ENCODE results near the gene ANKK1.

The ANKK1 gene

DNA sequence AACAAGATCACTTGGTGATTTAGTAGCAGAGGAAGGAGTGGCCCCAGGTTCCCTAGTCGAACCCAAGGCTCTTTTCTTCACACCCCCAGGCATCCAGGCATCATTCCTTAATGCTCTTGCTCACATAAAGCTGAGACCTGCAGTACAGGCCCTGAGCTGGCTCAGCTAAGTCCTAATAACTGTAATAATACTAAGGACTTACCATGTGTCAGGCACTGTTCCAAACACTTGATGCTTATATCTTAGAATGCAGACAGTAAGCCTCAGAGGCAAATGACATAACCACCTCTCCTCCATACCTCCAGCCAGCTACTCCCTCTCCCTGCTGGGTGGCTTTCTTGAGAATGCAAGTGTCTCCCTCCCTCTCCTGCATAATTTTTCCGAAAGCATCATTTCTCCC is 33.2 kb downstream of the ANKK1 start:
- H3K27ac ChIP-seq = no peak overlapping the region

DNA sequence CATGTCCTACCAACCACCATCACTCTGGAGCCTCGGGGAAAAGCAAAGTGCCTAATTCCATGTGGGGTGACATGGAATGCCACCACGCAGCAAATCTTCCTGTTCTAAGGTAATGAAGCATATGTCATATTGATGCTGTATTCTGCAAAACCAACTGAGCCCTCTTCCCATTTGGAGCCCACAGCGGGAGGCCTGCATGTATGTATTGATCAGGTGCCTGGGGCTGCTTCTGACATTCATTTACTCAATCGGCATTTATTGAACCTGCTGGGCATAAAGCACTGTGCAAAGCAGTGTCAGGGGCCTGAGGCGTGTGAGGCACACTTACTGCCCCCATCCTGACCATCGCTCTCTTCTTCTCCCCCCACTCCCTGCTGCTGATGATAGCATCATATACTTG is 39.1 kb downstream of the ANKK1 start:
- H3K27ac ChIP-seq = no peak overlapping the region
- TF ChIP-seq, protein P1, sequence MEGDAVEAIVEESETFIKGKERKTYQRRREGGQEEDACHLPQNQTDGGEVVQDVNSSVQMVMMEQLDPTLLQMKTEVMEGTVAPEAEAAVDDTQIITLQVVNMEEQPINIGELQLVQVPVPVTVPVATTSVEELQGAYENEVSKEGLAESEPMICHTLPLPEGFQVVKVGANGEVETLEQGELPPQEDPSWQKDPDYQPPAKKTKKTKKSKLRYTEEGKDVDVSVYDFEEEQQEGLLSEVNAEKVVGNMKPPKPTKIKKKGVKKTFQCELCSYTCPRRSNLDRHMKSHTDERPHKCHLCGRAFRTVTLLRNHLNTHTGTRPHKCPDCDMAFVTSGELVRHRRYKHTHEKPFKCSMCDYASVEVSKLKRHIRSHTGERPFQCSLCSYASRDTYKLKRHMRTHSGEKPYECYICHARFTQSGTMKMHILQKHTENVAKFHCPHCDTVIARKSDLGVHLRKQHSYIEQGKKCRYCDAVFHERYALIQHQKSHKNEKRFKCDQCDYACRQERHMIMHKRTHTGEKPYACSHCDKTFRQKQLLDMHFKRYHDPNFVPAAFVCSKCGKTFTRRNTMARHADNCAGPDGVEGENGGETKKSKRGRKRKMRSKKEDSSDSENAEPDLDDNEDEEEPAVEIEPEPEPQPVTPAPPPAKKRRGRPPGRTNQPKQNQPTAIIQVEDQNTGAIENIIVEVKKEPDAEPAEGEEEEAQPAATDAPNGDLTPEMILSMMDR (conservative IDR thresholded peaks at IDR 0.05) = no peak
- no peak for TF ChIP-seq ZFX (IDR thresholded peaks at IDR 0.05)

More for the DNA sequence above, 33.2 kb downstream of the ANKK1 start:
- TF ChIP-seq ZFX (IDR thresholded peaks at IDR 0.05) = no peak
- TF ChIP-seq, protein P1 (conservative IDR thresholded peaks at IDR 0.05) = no peak

DNA sequence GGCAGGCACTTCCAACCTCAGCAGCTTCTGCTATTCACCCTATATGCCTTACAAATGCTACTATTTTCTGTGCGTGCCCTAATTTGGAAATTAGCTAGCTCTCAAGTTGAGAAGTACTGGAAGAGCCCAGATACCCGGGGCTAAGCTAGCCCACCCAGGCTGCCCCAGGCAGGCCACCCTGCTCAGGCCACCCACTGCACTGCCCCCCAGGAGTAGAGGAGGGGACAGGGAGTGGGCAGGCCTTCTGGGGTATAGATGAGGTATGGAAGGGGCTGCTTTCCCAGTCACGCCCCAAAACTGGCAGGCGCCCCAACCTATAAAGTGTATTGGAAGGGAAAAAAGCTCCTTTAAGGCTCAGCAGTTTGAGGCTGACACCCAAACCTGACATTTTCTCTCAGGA is 44.2 kb downstream of the ANKK1 start:
- TF ChIP-seq, protein P1 (conservative IDR thresholded peaks at IDR 0.05) = no peak
- TF ChIP-seq ZFX (IDR thresholded peaks at IDR 0.05) = no peak
- no peak overlapping the region for H3K27ac ChIP-seq

DNA sequence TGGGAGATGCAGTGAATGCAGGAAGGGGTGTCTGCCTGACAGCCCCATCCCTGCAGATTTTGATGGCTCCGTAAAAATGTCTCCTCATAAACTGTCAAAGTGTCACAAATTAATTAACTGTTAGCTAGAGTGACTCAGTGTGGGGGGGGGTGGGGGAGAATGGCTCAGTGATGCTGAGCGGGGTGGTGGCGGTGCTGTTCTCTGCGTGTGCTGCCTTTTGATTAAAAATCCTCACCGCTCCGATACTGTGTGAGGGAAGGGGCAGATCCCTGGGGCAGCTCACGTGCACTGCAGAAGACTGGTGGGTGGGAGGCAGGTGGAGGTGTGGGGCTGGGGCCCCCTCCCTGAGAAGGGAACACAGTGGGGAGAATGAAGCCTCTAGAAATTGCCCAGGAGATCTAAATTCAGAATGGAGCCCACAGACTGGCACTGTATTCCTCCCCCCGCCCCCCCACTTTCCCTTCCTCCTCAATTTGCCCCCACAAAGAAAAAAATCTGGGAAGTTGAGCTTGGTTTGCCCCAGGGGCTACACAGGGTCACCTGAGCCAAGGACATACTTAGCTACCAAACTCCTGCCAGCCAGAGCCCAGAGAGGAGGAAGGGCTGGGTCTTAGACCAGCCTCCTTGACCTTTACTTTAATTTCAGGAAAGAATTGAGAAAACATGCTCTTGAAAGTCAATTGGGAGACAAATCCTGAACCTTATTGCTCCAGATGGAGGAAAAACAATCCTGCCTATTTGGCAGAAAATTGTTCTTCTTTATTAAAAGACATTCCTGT is 47.8 kb downstream of the ANKK1 start:
- no peak for TF ChIP-seq ZFX (IDR thresholded peaks at IDR 0.05)
- TF ChIP-seq, protein P1 (conservative IDR thresholded peaks at IDR 0.05) = no peak
- H3K27ac ChIP-seq = no peak overlapping the region

DNA sequence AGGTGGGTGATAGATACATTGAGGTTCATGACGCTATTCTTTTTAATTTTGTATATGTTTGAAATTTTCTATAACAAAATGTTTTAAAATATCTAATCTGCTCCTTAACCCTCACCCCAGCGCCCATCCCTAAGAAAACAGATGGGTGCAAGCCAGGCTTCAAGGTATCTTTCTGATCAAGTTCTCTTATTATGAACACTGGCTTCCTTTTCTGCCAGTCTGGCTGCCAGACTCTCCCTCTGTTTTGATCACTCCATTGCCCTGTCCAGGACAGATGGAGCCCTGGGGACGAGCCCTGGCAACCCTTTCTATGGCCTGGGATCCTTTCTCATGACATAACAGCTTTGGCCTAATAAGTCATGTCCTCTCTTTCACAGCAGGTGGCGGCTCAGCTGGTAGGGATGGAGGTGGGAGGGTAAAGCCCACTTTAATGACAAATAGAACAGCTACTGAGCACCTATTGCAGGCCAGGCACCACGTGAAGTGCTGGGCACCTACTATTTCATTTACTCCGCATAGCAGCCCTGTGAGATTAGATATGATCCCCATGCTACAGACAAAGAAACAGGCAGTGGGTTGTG is 49.2 kb downstream of the ANKK1 start:
- TF ChIP-seq ZFX (IDR thresholded peaks at IDR 0.05) = no peak
- TF ChIP-seq, protein P1 (conservative IDR thresholded peaks at IDR 0.05) = no peak
- H3K27ac ChIP-seq = no peak overlapping the region

DNA sequence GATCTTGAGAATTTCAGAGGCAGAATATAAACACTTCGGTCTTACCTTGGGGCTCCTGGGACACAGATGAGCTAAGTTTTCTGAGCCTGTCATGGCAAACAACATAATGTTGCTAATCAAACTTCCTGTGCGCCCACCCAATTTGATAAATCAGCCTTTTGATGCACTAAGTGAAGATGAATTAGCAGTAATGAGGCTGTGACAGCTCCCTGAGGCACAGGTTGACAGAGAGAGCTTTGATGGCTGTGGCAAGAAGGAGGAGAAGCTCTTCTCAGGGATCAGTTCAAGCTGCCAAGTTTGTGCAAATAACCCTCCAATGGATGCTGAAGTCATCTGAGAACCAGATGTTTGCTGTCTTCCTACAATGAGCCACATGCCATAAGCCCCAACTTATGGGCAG is 53.2 kb downstream of the ANKK1 start:
- no peak overlapping the region for H3K27ac ChIP-seq
- no peak for TF ChIP-seq ZFX (IDR thresholded peaks at IDR 0.05)
- TF ChIP-seq, protein P1 (conservative IDR thresholded peaks at IDR 0.05) = no peak

DNA sequence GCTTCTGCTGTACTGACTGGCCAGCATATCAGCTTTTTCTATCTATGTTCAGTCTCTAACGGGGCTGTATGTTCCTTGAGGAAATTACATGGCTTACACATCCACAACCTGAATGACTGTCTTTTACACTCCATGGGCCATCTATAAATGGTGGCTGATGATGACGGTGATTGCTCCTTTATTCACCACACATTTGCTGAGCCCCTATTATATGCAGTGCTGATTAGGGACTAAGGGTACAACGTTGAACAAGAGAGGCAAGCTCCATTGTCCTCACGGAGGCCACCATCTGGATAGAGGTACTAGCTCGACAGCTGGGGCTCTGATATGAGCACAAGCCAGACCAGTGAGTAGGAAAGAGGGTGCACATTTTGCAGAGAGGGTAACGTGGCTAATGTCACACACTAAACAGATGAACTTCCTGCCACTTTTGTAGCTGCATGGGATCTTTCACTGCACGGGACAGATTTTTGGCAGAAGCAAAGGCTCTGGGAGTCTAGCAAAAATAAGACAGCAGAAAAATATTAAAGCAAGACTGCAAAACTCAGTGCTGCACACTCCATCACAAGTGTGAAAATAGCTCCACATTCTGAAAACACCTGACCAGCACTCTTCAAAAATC is 57.0 kb downstream of the ANKK1 start:
- no peak overlapping the region for H3K27ac ChIP-seq
- TF ChIP-seq, protein P1 (conservative IDR thresholded peaks at IDR 0.05) = no peak
- TF ChIP-seq ZFX (IDR thresholded peaks at IDR 0.05) = no peak
